Heart left ventricle (tissue), 16 donors: ENCODE data around the gene COP1. TPM values are rescaled to one million over a fixed set of nuclear protein-coding genes. Genes with fewer than 3 reads are reported as not detected.

Experiments
- ATAC-seq, 4 donors: fragments of 200-7000 bp; cut with Tn5 transposase; one replicate each; pipeline ENCODE4 v1.9.1; 2020 to 2022; ENCODE audit warnings: moderate library complexity in 4 of 4, mild to moderate bottlenecking in 3 of 4, moderate number of reproducible peaks in 1 of 4
- DNase-seq, 5 donors: peaks; one replicate each; pipeline ENCODE4 v3.0.0-alpha.2; 2020
- H3K27ac ChIP-seq, 12 donors: fragments of 200-600 bp; sonication (generic) in 4 of 12; one replicate each; pipeline versions ENCODE4 v1.5.0 to v1.8.0; 2016 to 2022; ENCODE audit warnings: mild to moderate bottlenecking in 2 of 12
- H3K27me3 ChIP-seq, 9 donors: fragments of 200-600 bp; sonication (generic) in 2 of 9; one replicate each; pipeline versions ENCODE4 v1.5.1 to v1.8.0; 2016 to 2022; ENCODE audit warnings: mild to moderate bottlenecking in 3 of 9
- H3K36me3 ChIP-seq, 9 donors: fragments of 200-600 bp; sonication (generic) in 2 of 9; one replicate each; pipeline versions ENCODE4 v1.5.0 to v1.8.0; 2018 to 2022; ENCODE audit warnings: mild to moderate bottlenecking in 2 of 9
- H3K4me1 ChIP-seq, 12 donors: fragments of 200-600 bp; sonication (generic) in 4 of 12; one replicate each; pipeline versions ENCODE4 v1.5.0 to v1.8.0; 2016 to 2022; ENCODE audit warnings: mild to moderate bottlenecking in 3 of 12
- H3K4me3 ChIP-seq, 12 donors: fragments of 200-600 bp; sonication (generic) in 4 of 12; one replicate each; pipeline versions ENCODE4 v1.5.0 to v1.8.0; 2017 to 2022; ENCODE audit warnings: mild to moderate bottlenecking in 9 of 12, moderate library complexity in 4 of 12
- H3K9me3 ChIP-seq, 12 donors: fragments of 200-600 bp; sonication (generic) in 4 of 12; one replicate each; pipeline versions ENCODE4 v1.5.0 to v1.8.0; 2016 to 2022; ENCODE audit warnings: mild to moderate bottlenecking in 1 of 12
- CTCF ChIP-seq, 12 donors: fragments of 200-600 bp; sonication (generic) in 4 of 12; IDR thresholded peaks; one replicate each; pipeline versions ENCODE4 v1.5.0 to v1.8.0; 2018 to 2022; ENCODE audit warnings: antibody characterized with exemption in 12 of 12, mild to moderate bottlenecking in 5 of 12
- POLR2A ChIP-seq, 2 donors: fragments of 450-650 bp; IDR thresholded peaks; one replicate each; pipeline ENCODE4 v1.6.1; 2017; ENCODE audit warnings: antibody characterized with exemption in 2 of 2, mild to moderate bottlenecking in 2 of 2, moderate library complexity in 2 of 2
- WGBS, 4 donors: extraction: QIAGEN DNeasy Blood & Tissue Kit in 2 of 4; methylation state at CpG; one replicate each; pipeline versions ENCODE4 v1.1.5 to v1.1.7; 2013 to 2018; 5-methylcytosine and 5-hydroxymethylcytosine counted together
- intact Hi-C, 10 donors: fragments of 100-400 bp; cut with DNase I; formaldehyde crosslinking; loops; one replicate each; pipeline versions ENCODE4 v1.11.1 to v1.14.2; 2022
- polyA plus RNA-seq, 2 donors: library from polyadenylated mRNA; stranded (reverse); fragments of 200-250 nt; gene quantifications; one replicate each; pipeline ENCODE4 v1.2.3, GENCODE V29; 2013
- total RNA-seq, 9 donors: library from RNA; depleted of rRNA in 2 of 9; stranded (reverse); fragments of >200 nt in 2 of 9; fragmentation: NEBNext Ultra II Directional in 3 of 9; extraction: Animal tissue kit (Norgen Biotek cat#: 25700) in 3 of 9; gene quantifications; one replicate each; pipeline versions ENCODE4 v1.1.0 to v1.2.4, GENCODE V29; 2016 to 2023
- donor health status: ischemic (EF 13 %, LVEDD 7.1; RV severe dilation, severe dysfunction).
- donor health status: healthy with polysubstance abuse.
- donor health status: DM: no; HTN: yes; CAD: no.
- donor health status: DM: no; HTN: no; CAD: no.
- donor health status: ischemic (EF 25% LVEDD 6.9; RV normal size, moderate dysfunction).
- donor health status: ischemic (EF 25% LVEDD 5.7; RV mildly dilated, moderate dysfunction).
- donor health status: healthy.
- donor health status: DM: yes; HTN: yes; CAD: no.
- donor health status: ischemic (EF 35%, LVEDD 5.7; RV mildly dilated, moderate dysfunction).
- donor health status: nonischemic (EF 11% LVEDD 7.7; RV severe dilation, severe dysfunction).
- donor health status: DM: yes; HTN: yes; CAD: no.
- donor health status: PGD.
- donor health status: ischemic (EF 29% LVEDD 5.4; RV normal size, mild dysfunction).
- donor health status: nonischemic (EF 23%, LVEDD 6.1; RV moderate dilation, normal function).

Gene COP1
- total and polyA plus RNA-seq, 11 donors = 19.9 to 31.7 (median 23.1) TPM

- no peak for TF ChIP-seq POLR2A (IDR thresholded peaks at IDR 0.05)
- no peak for TF ChIP-seq CTCF (IDR thresholded peaks at IDR 0.05)
- 69 to 82% (median 73%) methylated on average over 3 of the region's 3 CpGs for WGBS, 4 donors
- H3K4me3 ChIP-seq = no peak overlapping the region
- H3K4me1 ChIP-seq = peaks cover 0 to 20% (median 0%) of the 10 kb centered on the region in 12 donors
- peak overlapping the region in 1 of 12 donors; percentile 48 for H3K27ac ChIP-seq
- H3K27me3 ChIP-seq = no peaks in the 10 kb centered on the region
- peaks cover 0 to 39% (median 24%) of the 10 kb centered on the region in 9 donors for H3K36me3 ChIP-seq
- intact Hi-C loops = no loop called here
- no peaks in the 10 kb centered on the region for H3K9me3 ChIP-seq
- DNase-seq (no peak), ATAC-seq (no peak)
These were observed 23.5 kb downstream of the COP1 start for GRCh38 chr1:176183618-176184017.

GRCh38 chr1:176178316-176178715 lies 28.8 kb downstream of the COP1 start:
- Histone ChIP-seq H3K4me1 (peaks cover 0 to 15% (median 0%) of the 10 kb centered on the region in 12 donors), H3K27ac (no peak overlapping the region), H3K4me3 (no peak overlapping the region), H3K36me3 (peaks cover 0 to 66% (median 34%) of the 10 kb centered on the region in 9 donors), H3K9me3 (no peaks in the 10 kb centered on the region), H3K27me3 (no peaks in the 10 kb centered on the region)
- 86 to 92% (median 89%) methylated on average over 5 of the region's 5 CpGs for WGBS, 4 donors
- no peak for DNase-seq
- no peak for ATAC-seq
- TF ChIP-seq POLR2A (IDR thresholded peaks at IDR 0.05) = no peak
- no peak for TF ChIP-seq CTCF (IDR thresholded peaks at IDR 0.05)
- intact Hi-C loops = no loop called here

GRCh38 chr1:176177764-176178163 lies 29.3 kb downstream of the COP1 start:
- intact Hi-C loops = no loop called here
- peak overlapping the region in 1 of 12 donors; percentile 17 for H3K27ac ChIP-seq
- DNase-seq = no peak
- ATAC-seq = no peak
- peaks cover 0 to 13% (median 0%) of the 10 kb centered on the region in 12 donors for H3K4me1 ChIP-seq
- TF ChIP-seq POLR2A (IDR thresholded peaks at IDR 0.05) = no peak
- TF ChIP-seq CTCF (IDR thresholded peaks at IDR 0.05) = no peak
- no peak overlapping the region for H3K4me3 ChIP-seq
- no peaks in the 10 kb centered on the region for H3K9me3 ChIP-seq
- WGBS, 4 donors = 75 to 86% (median 79%) methylated on average over 2 of the region's 2 CpGs
- peaks cover 0 to 66% (median 34%) of the 10 kb centered on the region in 9 donors for H3K36me3 ChIP-seq
- H3K27me3 ChIP-seq = no peaks in the 10 kb centered on the region

- ATAC-seq (no peak), DNase-seq (no peak)
- intact Hi-C loops = no loop called here
- H3K9me3 ChIP-seq = peaks cover 0 to 5% (median 0%) of the 10 kb centered on the region in 12 donors
- no peak for TF ChIP-seq POLR2A (IDR thresholded peaks at IDR 0.05)
- no peak for TF ChIP-seq CTCF (IDR thresholded peaks at IDR 0.05)
- H3K27me3 ChIP-seq = no peaks in the 10 kb centered on the region
- H3K36me3 ChIP-seq = peaks cover 0 to 50% (median 31%) of the 10 kb centered on the region in 9 donors
- H3K4me1 ChIP-seq = peaks cover 0 to 13% (median 0%) of the 10 kb centered on the region in 12 donors
- H3K4me3 ChIP-seq = no peak overlapping the region
- no peak overlapping the region for H3K27ac ChIP-seq
These were observed 33.0 kb downstream of the COP1 start for GRCh38 chr1:176174108-176174507.
